Measurements from ENCODE around the gene ASTL. TPM values are rescaled to one million over a fixed set of nuclear protein-coding genes. Genes with fewer than 3 reads are reported as not detected.

Gene ASTL
- total RNA-seq, 1 experiment from 2014 or later = not detected

DNA sequence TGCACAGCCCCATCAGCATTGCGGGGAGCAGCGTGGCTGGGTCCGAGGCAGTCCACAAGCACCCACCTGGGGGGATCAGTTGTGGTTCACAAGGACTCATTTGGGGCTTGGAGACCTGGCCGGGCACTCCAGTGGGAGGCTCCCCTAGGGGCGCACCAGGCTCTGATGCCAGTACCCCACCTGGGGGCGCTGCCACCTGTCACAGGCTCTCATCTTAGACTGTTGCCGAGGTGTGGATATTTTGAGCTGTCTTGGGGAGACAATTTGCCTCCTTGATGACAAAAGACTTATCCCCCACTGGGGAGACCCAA is 25.0 kb downstream of the ASTL start:
- DNase-seq (ENCODE audit: low read depth) = no peak

DNA sequence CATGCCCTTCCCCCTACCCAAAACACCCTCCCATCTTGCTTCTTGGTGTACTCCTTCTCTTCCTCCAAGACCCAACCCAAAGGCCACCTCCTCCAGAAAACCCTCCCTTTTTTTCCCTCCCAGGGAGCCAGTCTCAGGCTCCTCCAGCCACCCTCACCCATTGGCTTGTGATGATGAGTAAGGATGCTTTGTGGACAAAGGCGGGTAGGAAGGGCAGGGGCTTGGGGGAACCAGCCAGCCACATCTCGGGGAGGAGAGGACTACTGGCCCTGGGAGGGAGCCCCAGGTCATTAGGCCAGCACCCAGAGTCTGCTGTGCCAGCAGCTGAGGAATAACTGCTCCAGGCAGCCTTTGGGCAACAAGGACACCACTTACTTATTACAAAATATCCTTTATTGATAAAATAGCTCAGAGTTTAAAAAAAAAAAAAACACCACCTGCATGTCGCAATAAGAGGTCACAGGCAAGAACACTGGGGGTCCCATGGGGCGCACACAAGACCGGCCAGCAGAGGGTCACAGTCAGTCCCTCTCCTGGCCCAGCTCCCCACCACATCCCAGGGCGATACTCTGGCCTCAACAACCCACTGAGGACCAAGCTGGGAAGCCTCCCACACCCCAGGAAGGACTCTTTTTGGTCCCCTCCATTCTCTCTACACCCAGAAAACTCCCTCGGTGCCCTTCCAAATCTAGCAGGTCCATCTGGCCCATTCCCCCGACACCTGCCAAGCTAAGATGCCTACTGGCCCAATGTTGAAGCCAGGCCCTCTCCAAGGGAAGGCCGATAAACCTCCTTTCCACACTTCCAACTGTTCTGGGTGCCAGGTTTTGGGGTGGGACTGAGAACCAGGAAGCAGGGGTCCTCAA is 25.6 kb downstream of the ASTL start:
- DNase-seq (ENCODE audit: low read depth) = no peak

DNA sequence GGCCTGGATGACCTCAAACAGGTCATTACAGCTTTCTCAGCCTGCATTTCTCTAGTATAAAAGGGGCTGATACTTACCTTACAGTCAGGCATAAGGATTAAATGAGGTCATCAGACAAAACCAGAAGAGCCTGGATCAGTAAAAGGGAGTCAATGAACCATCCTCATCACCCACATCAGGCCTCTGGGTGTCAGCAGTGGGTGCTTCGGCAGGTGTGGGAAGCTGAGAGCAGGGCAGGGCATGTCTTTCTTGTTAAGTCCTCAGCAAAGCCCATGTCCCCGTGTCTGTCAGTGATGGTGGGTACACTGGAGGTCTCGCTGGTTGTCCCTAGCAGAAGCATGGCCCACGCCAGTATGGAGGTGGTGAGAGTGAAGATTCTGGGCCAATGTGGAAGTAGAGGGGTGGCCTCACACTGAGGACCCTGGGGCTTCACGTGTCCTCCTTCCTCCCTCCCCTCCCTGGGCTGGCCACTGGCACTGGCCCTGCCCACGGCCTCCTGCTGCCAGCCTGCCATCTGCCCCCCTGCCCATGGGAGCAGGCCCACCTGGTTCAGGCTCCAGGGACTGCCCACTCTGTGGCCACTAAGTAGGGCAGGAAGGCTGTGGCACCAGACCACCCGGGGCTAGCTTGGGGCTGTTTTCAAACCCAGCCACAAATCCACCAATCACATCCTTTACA is 26.3 kb downstream of the ASTL start:
- DNase-seq (ENCODE audit: low read depth) = no peak

GRCh38 chr2:96111257-96111640 is 27.1 kb downstream of the ASTL start:
- DNase-seq (ENCODE audit: low read depth) = no peak

GRCh38 chr2:96110621-96111256 is 27.6 kb downstream of the ASTL start:
- DNase-seq (ENCODE audit: low read depth) = no peak

DNA sequence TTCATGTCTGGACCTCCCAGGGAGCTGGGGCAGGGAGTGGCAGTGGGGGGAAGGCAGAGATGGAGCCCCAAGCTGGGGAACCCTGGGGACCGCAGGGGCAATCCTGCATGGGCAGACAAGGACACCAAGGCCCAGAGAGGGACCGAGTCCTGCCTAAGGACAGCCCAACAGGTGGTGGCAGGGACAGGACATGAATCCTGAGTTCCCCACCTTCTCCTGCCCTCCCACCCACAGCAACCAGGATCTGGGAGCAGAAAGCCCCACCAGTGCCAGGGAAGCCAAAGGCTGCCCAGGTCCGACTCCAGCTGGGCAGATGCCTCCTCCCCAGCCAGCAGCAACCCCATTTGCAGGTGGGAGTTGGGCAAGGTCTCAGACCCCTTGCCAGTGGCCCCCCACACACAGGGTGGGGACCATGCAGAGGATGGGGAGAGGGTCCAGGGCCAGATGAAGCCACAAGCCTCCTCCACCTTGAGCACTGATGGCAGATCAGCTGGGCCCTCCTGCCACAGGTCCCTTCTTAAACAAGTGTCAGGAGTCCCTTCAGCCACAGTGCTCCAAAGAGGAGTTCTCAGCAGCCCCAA is 28.3 kb downstream of the ASTL start:
- DNase-seq (ENCODE audit: low read depth) = no peak

- no peak for DNase-seq (ENCODE audit: low read depth)
Observed at GRCh38 chr2:96109361-96109680, 29.0 kb downstream of the ASTL start.

DNA sequence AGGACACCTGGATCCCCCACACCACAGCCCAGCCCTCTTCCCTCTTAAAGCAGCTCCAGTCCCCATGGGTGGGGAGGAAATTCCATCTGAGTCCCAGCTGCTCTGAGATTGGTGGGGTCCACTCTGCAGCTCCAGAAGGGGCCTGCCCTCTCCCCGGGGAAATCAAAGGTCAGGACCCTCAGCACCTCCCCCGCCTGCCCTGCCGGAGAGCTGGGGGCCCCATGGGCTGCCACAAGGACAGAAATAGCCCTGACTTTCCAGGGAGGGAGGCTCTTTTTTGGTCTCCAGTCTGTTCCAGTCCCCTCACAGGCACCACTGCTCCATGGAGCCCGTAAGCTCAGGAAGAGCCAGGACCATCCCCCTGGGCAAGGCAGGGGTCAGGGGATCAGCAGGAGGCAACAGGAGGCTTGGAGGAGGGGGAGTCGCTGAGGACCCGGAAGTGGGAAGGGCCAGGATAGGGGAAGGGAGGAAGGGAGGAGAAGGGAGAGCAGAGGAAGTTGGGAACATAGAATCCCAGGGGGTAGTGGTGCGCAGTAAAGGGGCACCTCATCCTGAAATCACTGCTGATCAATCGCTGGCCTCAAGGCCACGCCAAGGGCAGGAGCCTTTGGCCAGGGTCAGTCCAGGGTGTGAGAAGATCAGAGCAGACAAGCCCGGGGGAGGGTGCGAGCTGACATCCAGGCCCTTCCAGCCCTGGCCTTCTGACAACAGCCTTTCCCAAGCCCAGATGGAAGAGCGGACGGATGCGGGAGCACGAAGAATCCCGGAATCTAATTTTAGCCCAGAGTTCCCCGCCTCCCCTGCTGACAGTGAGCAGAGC is 29.6 kb downstream of the ASTL start:
- no peak for DNase-seq (ENCODE audit: low read depth)

- DNase-seq (ENCODE audit: low read depth) = no peak
Observed at GRCh38 chr2:96108151-96108540, 30.2 kb downstream of the ASTL start.

DNA sequence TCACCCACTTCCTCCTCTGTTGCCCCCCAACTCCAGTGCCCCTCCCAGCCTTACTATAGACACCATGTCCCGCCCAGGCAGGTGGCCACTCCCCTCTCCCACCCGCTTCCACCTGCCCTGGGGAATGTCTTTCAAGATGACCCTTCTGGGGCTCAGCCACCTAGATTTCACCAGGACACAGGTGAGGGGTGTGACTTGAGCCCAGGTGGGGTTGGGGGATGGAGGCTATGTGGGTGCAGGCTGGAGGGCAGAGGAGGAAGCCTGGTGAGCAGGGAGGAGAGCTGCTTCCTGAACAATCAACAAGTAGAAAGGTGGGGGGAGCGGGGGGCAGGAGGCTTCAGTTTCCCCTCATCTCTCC is 30.6 kb downstream of the ASTL start:
- DNase-seq (ENCODE audit: low read depth) = no peak

GRCh38 chr2:96106991-96107707 is 31.2 kb downstream of the ASTL start:
- DNase-seq (ENCODE audit: low read depth) = no peak

DNA sequence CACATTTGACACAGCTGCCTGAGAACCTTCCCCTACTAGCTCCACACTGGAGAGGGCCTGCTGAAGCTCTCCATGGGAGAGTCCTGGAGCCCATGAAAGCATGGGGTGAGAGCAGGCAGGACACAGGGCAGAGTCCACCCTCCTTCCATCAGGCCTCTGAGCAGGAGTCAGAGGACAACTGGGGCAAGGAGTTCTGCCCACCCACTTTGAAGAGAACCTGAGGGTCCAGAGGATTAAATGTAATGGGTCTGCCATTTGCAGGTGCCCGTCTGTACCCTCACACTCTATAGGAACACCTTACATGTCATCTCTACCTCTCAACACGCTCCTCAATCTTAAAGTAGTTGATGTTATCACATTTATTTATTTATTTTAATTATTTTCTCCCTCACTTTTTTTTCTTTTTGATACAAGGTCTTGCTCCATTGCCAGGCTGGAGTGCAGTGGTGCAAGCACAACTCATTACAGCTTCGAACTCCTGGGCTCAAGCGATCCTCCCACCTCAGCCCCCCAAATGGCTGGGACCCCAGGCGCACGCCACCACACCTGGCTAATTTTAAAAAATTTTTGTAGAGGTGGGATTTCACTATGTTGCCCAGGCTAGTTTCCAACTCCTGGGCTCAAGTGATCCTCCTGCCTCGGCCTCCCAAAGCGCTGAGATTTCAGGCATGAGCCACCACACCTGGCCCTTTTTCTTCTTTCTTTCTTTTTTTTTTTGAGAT is 32.1 kb downstream of the ASTL start:
- no peak for DNase-seq (ENCODE audit: low read depth)

DNA sequence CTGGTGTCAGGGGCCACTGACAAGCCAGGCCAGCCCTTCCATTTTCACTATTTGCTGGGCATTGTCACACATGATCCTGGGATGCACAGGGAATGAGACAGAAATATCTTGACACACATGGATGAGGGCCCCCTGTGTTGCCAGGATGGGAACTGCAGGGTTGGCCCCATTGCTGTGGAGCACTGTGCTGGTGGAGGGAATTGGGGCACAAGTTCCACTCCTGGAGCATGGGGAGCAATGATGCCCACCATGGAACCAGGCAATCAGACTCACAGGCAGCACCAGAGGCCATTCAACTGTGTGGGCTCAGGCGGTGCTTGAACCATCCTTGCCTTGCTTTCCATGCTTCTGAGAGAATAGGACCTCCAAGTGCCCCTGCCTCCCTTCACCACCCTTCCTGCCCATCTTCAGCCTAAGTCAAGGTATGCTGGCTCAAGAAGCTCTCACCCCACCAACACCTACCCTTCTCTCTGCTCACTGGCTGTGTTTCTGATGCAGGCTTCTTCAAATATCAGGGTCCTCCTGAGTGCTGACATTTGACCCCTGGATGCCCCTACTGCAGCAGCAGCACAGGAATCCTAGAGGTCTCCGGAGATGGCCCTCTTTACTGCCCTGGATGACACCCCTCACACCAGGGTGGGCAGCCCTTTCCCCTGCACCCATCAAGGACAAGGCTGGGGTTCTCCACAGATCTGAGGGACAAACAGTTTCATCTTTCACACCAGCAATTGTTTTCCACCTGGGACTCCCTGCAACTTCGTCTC is 33.0 kb downstream of the ASTL start:
- no peak for DNase-seq (ENCODE audit: low read depth)

DNA sequence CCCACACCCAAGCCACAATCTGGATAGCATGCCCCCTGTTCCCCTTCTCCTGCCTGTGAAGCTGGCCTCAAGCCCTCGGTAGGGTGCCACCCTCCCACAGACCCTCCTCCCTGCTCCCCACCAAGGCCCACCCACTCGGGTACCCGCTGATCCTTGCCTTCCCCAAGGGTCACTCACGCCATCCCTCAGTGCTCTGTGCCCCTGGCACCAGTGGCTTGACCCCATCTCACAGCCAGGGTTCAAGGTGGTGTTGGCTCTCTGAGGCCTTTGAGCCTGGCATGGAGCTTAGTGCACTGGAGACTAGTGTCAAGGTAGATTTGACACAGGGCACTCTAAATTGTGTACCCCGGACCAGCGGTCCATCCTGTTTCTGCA is 33.8 kb downstream of the ASTL start:
- no peak for DNase-seq (ENCODE audit: low read depth)

- no peak for DNase-seq (ENCODE audit: low read depth)
Observed at GRCh38 chr2:96103761-96104486, 34.4 kb downstream of the ASTL start.

- no peak for DNase-seq (ENCODE audit: low read depth)
Observed at GRCh38 chr2:96103187-96103601, 35.1 kb downstream of the ASTL start.

DNA sequence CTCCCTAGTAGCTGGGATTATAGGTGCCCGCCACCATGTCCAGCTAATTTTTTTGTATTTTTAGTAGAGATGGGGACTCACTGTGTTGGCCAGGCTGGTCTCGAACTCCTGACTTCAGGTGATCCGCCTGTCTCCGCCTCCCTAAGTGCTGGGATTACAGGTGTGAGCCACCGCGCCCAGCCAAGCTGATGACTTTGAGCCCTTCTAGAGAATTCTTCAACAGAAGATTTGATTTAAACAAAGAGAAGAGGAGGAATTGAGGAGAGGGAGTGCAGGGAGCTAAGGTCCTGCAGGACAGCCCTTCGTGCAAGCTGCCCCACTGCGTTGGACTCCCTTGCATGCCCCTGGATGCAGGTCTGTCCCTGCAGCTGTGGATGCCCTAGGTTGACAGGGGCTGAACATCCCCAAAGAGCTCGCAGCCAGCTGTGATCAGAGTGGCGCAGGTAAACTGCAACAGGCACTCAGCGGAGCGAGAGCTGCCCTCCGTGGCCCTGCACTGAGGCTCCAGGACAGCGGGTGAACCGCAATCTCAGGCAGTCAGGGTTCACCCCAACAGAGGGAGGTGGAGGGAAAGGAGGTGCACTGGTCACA is 35.6 kb downstream of the ASTL start:
- no peak for DNase-seq (ENCODE audit: low read depth)

GRCh38 chr2:96100893-96101304 is 37.4 kb downstream of the ASTL start:
- DNase-seq (ENCODE audit: low read depth) = no peak
